HG03521 (cell line): ENCODE data around the gene SYNGR3.

ENCODE experiments used
- ATAC-seq: cut with Tn5 transposase; IDR thresholded peaks from one replicate; pipeline ENCODE4 v1.9.1; 2021; ENCODE audit warnings: mild to moderate bottlenecking, moderate library complexity; ENCODE audit not compliant: unreplicated experiment

Gene SYNGR3

DNA sequence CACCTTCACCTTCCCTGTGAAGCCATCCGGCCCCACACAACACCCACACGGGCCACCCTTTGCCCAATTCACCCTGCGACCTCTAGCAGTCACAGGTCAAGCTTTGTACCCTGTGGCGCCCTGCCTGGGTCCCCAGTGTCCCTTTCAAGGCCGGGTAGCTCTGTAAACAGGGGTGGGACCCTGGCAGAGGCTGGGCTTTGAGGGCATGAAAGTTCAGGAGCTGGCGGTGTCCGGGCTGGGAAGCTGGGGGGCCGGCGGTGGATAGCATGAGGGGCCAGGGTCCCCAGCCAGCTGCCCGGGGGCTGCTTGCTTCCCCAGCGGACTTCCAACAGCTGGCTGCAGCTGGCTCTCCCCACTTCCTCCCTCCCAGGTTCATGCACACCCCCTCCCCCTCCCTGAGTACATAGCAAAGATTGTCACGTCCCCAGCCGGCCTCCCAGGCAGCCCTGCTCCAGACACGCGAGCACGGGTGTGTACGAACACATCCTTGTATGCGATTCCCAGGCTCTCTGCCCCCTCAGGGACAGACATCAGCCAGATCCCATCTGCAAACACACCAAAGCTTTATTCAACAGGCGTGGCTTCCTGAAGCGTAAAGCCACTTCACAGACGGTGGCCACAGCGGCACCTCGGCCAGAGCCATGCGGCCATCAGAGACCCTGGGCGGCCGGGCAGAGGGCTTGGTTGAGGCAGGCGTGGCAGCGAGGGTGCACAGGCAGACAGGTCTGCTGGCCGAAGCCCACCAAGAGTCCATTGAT lies 49.7 kb downstream of the SYNGR3 start:
- no peak for ATAC-seq

DNA sequence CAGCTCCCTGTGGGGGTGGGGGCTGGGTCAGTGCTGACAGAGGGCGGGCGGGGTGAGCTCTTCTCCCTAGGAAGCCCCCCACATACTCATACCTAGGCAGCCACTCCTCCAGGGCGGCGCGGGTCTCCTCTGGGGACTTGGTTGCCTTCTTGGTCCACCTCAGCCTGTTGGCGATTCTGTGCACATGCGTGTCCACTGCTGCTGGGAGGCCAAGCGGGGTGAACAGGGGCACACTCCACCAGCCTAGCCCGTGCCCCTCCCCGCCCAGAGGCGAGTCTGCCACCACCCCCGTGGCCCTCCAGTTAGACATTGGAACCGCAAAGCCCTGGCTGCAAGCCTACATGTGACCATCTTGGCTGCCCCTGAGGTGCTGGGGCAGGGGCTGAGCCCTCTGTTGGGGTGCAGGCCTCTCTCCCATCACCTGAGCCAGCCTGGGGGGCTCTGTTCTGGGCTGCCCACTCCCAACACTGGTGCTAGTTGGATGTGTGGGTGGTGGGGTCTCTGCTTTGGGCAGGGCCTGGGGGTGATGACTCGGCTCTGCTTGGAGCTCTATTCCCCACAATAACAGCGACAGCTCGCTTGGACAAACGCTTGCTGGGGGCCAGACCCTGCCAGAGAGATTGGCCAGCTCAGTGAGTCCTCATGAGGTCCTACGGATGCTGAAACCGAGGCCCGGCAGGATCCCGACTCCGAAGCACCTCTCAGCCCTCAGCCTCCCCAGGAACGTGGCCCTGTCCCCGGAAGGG lies 50.4 kb downstream of the SYNGR3 start:
- no peak for ATAC-seq

DNA sequence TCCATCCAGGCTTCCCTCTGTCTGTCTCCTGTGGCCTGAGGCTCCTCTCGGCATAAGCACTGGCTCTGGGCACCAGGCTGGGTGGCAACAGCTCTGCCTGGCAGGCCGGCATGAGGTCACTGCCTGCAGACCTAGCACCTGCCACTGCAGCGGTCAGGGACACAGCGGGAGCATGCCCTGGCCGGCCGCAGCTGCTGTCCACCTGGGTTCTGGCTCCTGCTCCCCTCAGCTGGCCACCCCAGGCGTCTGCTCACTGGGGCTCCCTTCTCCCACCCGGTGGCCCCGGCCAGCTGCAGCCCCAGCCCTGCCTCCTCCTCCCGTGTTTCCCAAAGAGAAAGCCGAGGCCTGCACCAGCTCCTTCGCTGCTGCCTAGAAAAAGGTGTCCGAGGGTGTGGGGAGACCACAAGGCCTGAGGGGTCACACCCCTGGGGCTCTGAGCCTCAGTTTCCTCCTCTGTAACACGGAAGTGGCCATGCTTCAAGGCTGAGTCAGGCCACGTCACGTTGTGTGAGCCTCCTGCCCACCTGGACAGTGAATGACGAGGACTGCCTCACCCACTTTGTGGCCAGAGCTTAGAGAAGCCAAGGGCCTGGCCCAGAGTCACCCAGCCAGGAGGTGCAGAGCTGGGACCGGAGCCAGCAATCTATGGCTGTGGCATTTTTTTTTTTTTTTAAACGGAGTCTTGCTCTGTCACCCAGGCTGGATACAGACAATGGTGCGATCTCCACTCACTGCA lies 51.2 kb downstream of the SYNGR3 start:
- ATAC-seq, result no peak

DNA sequence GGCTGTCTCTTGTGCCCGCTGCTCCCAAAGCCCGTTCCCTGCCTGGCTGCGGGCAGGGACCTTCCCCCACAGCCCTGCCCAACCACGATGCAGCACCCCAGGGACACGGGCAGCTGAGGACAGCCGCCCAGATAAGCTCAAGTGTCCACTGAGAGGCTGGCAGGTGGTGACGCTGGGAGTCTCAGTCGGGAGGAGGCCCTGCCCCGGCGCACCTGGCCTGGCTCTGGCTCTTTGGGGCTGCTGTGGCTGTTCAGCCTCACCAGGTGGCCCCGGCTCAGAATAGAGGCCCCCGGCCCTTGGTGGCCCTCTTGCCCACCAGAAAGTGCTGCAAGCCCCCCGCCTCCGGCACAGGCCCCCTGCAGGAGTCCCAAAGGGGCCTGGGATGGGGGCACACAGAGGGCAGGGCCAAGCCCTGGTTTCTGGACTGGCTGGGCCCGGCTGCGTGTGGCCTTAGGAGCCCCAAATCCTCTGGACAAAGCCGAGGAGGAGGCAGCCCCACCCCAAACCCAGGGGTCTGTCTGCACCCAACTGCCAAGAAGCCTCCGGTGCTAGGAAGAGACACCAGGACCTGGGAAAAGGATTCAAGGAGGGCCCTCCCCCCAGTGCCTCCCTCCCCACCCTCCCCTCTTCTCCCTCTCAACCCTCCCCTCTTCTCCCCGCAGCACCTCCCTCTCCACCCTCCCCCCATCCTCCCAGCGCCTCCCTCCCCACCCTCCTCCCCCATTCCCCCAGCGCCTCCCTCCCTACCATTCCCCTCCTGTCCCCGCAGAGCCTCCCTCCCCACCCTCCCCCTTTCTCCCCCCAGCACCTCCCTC lies 52.6 kb downstream of the SYNGR3 start:
- no peak for ATAC-seq

DNA sequence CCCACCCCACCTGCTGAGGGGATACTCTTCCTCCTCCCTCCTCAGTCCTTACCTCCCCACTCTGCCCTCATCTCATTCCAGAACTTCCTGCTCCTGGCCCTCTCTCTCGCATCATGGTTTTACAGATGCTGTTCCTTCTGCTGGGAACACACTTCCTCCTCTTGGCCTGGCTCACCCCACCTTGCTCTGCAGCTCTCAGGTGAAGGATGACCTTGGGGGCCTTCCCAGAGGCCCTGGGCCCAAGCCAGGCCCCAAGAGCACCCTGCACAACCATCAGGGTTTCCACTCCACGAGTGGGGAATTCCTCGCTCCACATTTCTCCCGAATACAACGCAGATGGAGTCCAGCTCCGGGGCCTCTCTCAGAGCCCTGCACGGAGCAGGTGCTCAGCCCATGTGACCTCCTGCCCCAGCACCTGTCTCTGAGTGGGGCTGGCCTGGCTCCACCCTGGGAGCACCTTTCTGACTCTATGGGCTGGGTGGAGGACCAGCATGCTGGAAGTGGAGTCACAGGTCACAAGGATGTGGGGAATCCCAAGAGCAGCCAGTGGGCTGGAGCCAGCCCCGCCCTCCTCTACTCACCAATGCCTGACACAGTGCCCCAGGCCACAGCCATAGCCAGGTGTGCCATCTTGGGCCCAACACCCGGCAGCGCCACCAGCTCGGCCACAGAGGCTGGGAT lies 53.4 kb downstream of the SYNGR3 start:
- no peak for ATAC-seq
